ENCODE measurements around the gene TAAR5. TPM values are rescaled to one million over a fixed set of nuclear protein-coding genes. Genes with fewer than 3 reads are reported as not detected.
"Not testable (repeated sequence)": the region's sequence is repeated elsewhere in the genome, so short reads cannot be mapped to it uniquely, and the experiment has no call there.

The TAAR5 gene
- total and polyA plus RNA-seq, 5 donors from 2014 or later = not detected

GRCh38 chr6:132568611-132569010, 20.9 kb downstream of the TAAR5 start:
- Histone ChIP-seq H3K27me3 (ENCODE audit: control insufficient read depth, insufficient read depth, low read length) (peaks cover 6% of the 10 kb centered on the region), H3K36me3 (ENCODE audit: control insufficient read depth, insufficient read depth, low read length) (no peaks in the 10 kb centered on the region), H3K9me3 (ENCODE audit: control insufficient read depth in 2 of 2, low read length in 2 of 2) (no peaks in the 10 kb centered on the region), H3K27ac (ENCODE audit: insufficient read depth, low read length, poor library complexity, severe bottlenecking) (no peak overlapping the region), H3K4me3 (ENCODE audit: low read depth, low read length) (no peak overlapping the region), H3K4me1 (ENCODE audit: control insufficient read depth, insufficient read depth, low read length, poor library complexity, severe bottlenecking) (no peaks in the 10 kb centered on the region)
- no peaks in the 10 kb centered on the region for H3K9me3 Mint-ChIP-seq
- no peak overlapping the region for H3K4me3 Mint-ChIP-seq
- H3K27me3 Mint-ChIP-seq = peaks cover 20% of the 10 kb centered on the region
- no peak overlapping the region for H3K27ac Mint-ChIP-seq
- no peaks in the 10 kb centered on the region for H3K4me1 Mint-ChIP-seq
- H3K36me3 Mint-ChIP-seq = no peaks in the 10 kb centered on the region
- DNase-seq = no peak
- no peak for ATAC-seq (ENCODE audit: low read depth in 2 of 2)

GRCh38 chr6:132567566-132567965, 22.0 kb downstream of the TAAR5 start:
- Histone ChIP-seq H3K9me3 (ENCODE audit: control insufficient read depth in 2 of 2, low read length in 2 of 2) (no peaks in the 10 kb centered on the region), H3K4me1 (ENCODE audit: control insufficient read depth, insufficient read depth, low read length, poor library complexity, severe bottlenecking) (no peaks in the 10 kb centered on the region), H3K27me3 (ENCODE audit: control insufficient read depth, insufficient read depth, low read length) (peaks cover 5% of the 10 kb centered on the region), H3K27ac (ENCODE audit: insufficient read depth, low read length, poor library complexity, severe bottlenecking) (no peak overlapping the region), H3K36me3 (ENCODE audit: control insufficient read depth, insufficient read depth, low read length) (no peaks in the 10 kb centered on the region), H3K4me3 (ENCODE audit: low read depth, low read length) (no peak overlapping the region)
- Mint-ChIP-seq H3K4me3 (no peak overlapping the region), H3K9me3 (no peaks in the 10 kb centered on the region), H3K27ac (no peak overlapping the region), H3K4me1 (no peaks in the 10 kb centered on the region), H3K36me3 (no peaks in the 10 kb centered on the region), H3K27me3 (peaks cover 21% of the 10 kb centered on the region)
- DNase-seq = no peak
- no peak for ATAC-seq (ENCODE audit: low read depth in 2 of 2)

GRCh38 chr6:132566404-132566803, 23.1 kb downstream of the TAAR5 start:
- Histone ChIP-seq H3K9me3 (ENCODE audit: control insufficient read depth in 2 of 2, low read length in 2 of 2) (no peaks in the 10 kb centered on the region), H3K4me1 (ENCODE audit: control insufficient read depth, insufficient read depth, low read length, poor library complexity, severe bottlenecking) (no peaks in the 10 kb centered on the region), H3K4me3 (ENCODE audit: low read depth, low read length) (no peak overlapping the region), H3K27ac (ENCODE audit: insufficient read depth, low read length, poor library complexity, severe bottlenecking) (no peak overlapping the region), H3K36me3 (ENCODE audit: control insufficient read depth, insufficient read depth, low read length) (no peaks in the 10 kb centered on the region), H3K27me3 (ENCODE audit: control insufficient read depth, insufficient read depth, low read length) (peaks cover 4% of the 10 kb centered on the region)
- no peaks in the 10 kb centered on the region for H3K4me1 Mint-ChIP-seq
- H3K4me3 Mint-ChIP-seq = no peak overlapping the region
- H3K9me3 Mint-ChIP-seq = no peaks in the 10 kb centered on the region
- ATAC-seq (ENCODE audit: low read depth in 2 of 2) = no peak
- no peaks in the 10 kb centered on the region for H3K36me3 Mint-ChIP-seq
- no peak for DNase-seq
- H3K27me3 Mint-ChIP-seq = peaks cover 21% of the 10 kb centered on the region
- H3K27ac Mint-ChIP-seq = no peak overlapping the region

GRCh38 chr6:132560087-132560486, 29.5 kb downstream of the TAAR5 start:
- H3K9me3 ChIP-seq (ENCODE audit: control insufficient read depth in 2 of 2, low read length in 2 of 2); H3K27ac Mint-ChIP-seq; H3K36me3 Mint-ChIP-seq; H3K36me3 ChIP-seq (ENCODE audit: control insufficient read depth, insufficient read depth, low read length); H3K27ac ChIP-seq (ENCODE audit: insufficient read depth, low read length, poor library complexity, severe bottlenecking); DNase-seq; H3K4me1 Mint-ChIP-seq; H3K4me1 ChIP-seq (ENCODE audit: control insufficient read depth, insufficient read depth, low read length, poor library complexity, severe bottlenecking); ATAC-seq (ENCODE audit: low read depth in 2 of 2); H3K4me3 Mint-ChIP-seq; H3K9me3 Mint-ChIP-seq; H3K27me3 ChIP-seq (ENCODE audit: control insufficient read depth, insufficient read depth, low read length); H3K4me3 ChIP-seq (ENCODE audit: low read depth, low read length): not testable (repeated sequence)
- peaks cover 27% of the 10 kb centered on the region for H3K27me3 Mint-ChIP-seq

- peaks cover 10% of the 10 kb centered on the region for H3K27me3 ChIP-seq (ENCODE audit: control insufficient read depth, insufficient read depth, low read length)
- Mint-ChIP-seq H3K36me3 (no peaks in the 10 kb centered on the region), H3K4me3 (no peak within 1 kb of the TSS), H3K9me3 (no peaks in the 10 kb centered on the region), H3K27me3 (peaks cover 14% of the 10 kb centered on the region), H3K27ac (no peak within 1 kb of the TSS), H3K4me1 (no peaks in the 10 kb centered on the region)
- H3K27ac ChIP-seq (ENCODE audit: insufficient read depth, low read length, poor library complexity, severe bottlenecking) = no peak within 1 kb of the TSS
- no peak for ATAC-seq (ENCODE audit: low read depth in 2 of 2)
- no peak within 1 kb of the TSS for H3K4me3 ChIP-seq (ENCODE audit: low read depth, low read length)
- H3K36me3 ChIP-seq (ENCODE audit: control insufficient read depth, insufficient read depth, low read length) = no peaks in the 10 kb centered on the region
- no peaks in the 10 kb centered on the region for H3K4me1 ChIP-seq (ENCODE audit: control insufficient read depth, insufficient read depth, low read length, poor library complexity, severe bottlenecking)
- no peaks in the 10 kb centered on the region for H3K9me3 ChIP-seq (ENCODE audit: control insufficient read depth in 2 of 2, low read length in 2 of 2)
- no peak for DNase-seq
Measured at GRCh38 chr6:132552372-132552771, 37.2 kb downstream of the TAAR5 start, which contains the start of gene TAAR8. TAAR8 (plus strand) TSS chr6:132552672; CDS start chr6:132552693, 21 bp downstream.

GRCh38 chr6:132551214-132551613, 38.3 kb downstream of the TAAR5 start:
- H3K4me1 ChIP-seq (ENCODE audit: control insufficient read depth, insufficient read depth, low read length, poor library complexity, severe bottlenecking) = no peaks in the 10 kb centered on the region
- no peak overlapping the region for H3K27ac ChIP-seq (ENCODE audit: insufficient read depth, low read length, poor library complexity, severe bottlenecking)
- Mint-ChIP-seq H3K27ac (no peak overlapping the region), H3K4me3 (no peak overlapping the region), H3K27me3 (peaks cover 16% of the 10 kb centered on the region), H3K9me3 (no peaks in the 10 kb centered on the region), H3K36me3 (no peaks in the 10 kb centered on the region), H3K4me1 (no peaks in the 10 kb centered on the region)
- DNase-seq (no peak), ATAC-seq (ENCODE audit: low read depth in 2 of 2) (no peak)
- no peaks in the 10 kb centered on the region for H3K36me3 ChIP-seq (ENCODE audit: control insufficient read depth, insufficient read depth, low read length)
- H3K9me3 ChIP-seq (ENCODE audit: control insufficient read depth in 2 of 2, low read length in 2 of 2) = no peaks in the 10 kb centered on the region
- no peak overlapping the region for H3K4me3 ChIP-seq (ENCODE audit: low read depth, low read length)
- H3K27me3 ChIP-seq (ENCODE audit: control insufficient read depth, insufficient read depth, low read length) = peaks cover 10% of the 10 kb centered on the region

GRCh38 chr6:132548746-132549463, 40.6 kb downstream of the TAAR5 start:
- Mint-ChIP-seq H3K9me3 (no peaks in the 10 kb centered on the region), H3K27me3 (peaks cover 25% of the 10 kb centered on the region), H3K27ac (no peak overlapping the region), H3K36me3 (no peaks in the 10 kb centered on the region), H3K4me3 (no peak overlapping the region), H3K4me1 (no peaks in the 10 kb centered on the region)
- DNase-seq (no peak), ATAC-seq (ENCODE audit: low read depth in 2 of 2) (no peak)
- Histone ChIP-seq H3K4me3 (ENCODE audit: low read depth, low read length) (no peak overlapping the region), H3K27ac (ENCODE audit: insufficient read depth, low read length, poor library complexity, severe bottlenecking) (no peak overlapping the region), H3K4me1 (ENCODE audit: control insufficient read depth, insufficient read depth, low read length, poor library complexity, severe bottlenecking) (no peaks in the 10 kb centered on the region), H3K9me3 (ENCODE audit: control insufficient read depth in 2 of 2, low read length in 2 of 2) (no peaks in the 10 kb centered on the region), H3K27me3 (ENCODE audit: control insufficient read depth, insufficient read depth, low read length) (peaks cover 12% of the 10 kb centered on the region), H3K36me3 (ENCODE audit: control insufficient read depth, insufficient read depth, low read length) (no peaks in the 10 kb centered on the region)

GRCh38 chr6:132544826-132545225, 44.7 kb downstream of the TAAR5 start:
- H3K4me3 ChIP-seq (ENCODE audit: low read depth, low read length) = no peak overlapping the region
- DNase-seq = no peak
- ATAC-seq (ENCODE audit: low read depth in 2 of 2) = no peak
- peaks cover 22% of the 10 kb centered on the region for H3K27me3 ChIP-seq (ENCODE audit: control insufficient read depth, insufficient read depth, low read length)
- no peaks in the 10 kb centered on the region for H3K36me3 ChIP-seq (ENCODE audit: control insufficient read depth, insufficient read depth, low read length)
- no peak overlapping the region for H3K4me3 Mint-ChIP-seq
- no peaks in the 10 kb centered on the region for H3K36me3 Mint-ChIP-seq
- no peaks in the 10 kb centered on the region for H3K4me1 Mint-ChIP-seq
- peaks cover 37% of the 10 kb centered on the region for H3K27me3 Mint-ChIP-seq
- no peaks in the 10 kb centered on the region for H3K9me3 ChIP-seq (ENCODE audit: control insufficient read depth in 2 of 2, low read length in 2 of 2)
- H3K27ac Mint-ChIP-seq = no peak overlapping the region
- H3K4me1 ChIP-seq (ENCODE audit: control insufficient read depth, insufficient read depth, low read length, poor library complexity, severe bottlenecking) = no peaks in the 10 kb centered on the region
- no peaks in the 10 kb centered on the region for H3K9me3 Mint-ChIP-seq
- no peak overlapping the region for H3K27ac ChIP-seq (ENCODE audit: insufficient read depth, low read length, poor library complexity, severe bottlenecking)

Data from CD4-positive, CD25-positive, alpha-beta regulatory T cell (primary cell).